Measurements from ENCODE around the gene PCDH10. TPM values are rescaled to one million over a fixed set of nuclear protein-coding genes. Genes with fewer than 3 reads are reported as not detected.

PCDH10 gene
- total RNA-seq: not detected

GRCh38 chr4:133148690-133149363 lies at the start of gene PCDH10:
PCDH10 (plus strand) TSS chr4:133149294; CDS start chr4:133150141, 847 bp downstream.
- H3K4me1 Mint-ChIP-seq (ENCODE audit: low read depth): peaks cover 28% of the 10 kb centered on the region
- H3K36me3 Mint-ChIP-seq (ENCODE audit: insufficient read depth in 2 of 2): peaks cover 5 to 10% of the 10 kb centered on the region in 2 donors
- H3K27me3 Mint-ChIP-seq (ENCODE audit: low read depth): peaks cover 73% of the 10 kb centered on the region
- no peaks in the 10 kb centered on the region for H3K9me3 Mint-ChIP-seq
- peak; percentile 56 to 70 for DNase-seq
- H3K4me3 Mint-ChIP-seq: peak within 1 kb of the TSS; percentile 85 to 86
- peak; percentile 88 to 91 for ATAC-seq (replicated peaks in 1 of 2)
- peak within 1 kb of the TSS; percentile 16 for H3K27ac Mint-ChIP-seq

- Mint-ChIP-seq H3K27ac (no peak overlapping the region), H3K27me3 (ENCODE audit: low read depth) (no peaks in the 10 kb centered on the region), H3K9me3 (peaks cover 1 to 14% of the 10 kb centered on the region in 2 donors), H3K4me3 (no peak overlapping the region), H3K4me1 (ENCODE audit: low read depth) (no peaks in the 10 kb centered on the region), H3K36me3 (ENCODE audit: insufficient read depth in 2 of 2) (no peaks in the 10 kb centered on the region)
- ATAC-seq (replicated peaks in 1 of 2): no peak
- no peak for DNase-seq
Observed at GRCh38 chr4:133102043-133102442, 47.1 kb upstream of the PCDH10 start.

GRCh38 chr4:133102612-133103409 lies 46.3 kb upstream of the PCDH10 start:
- H3K4me1 Mint-ChIP-seq (ENCODE audit: low read depth): no peaks in the 10 kb centered on the region
- peaks cover 1 to 14% of the 10 kb centered on the region in 2 donors for H3K9me3 Mint-ChIP-seq
- ATAC-seq (replicated peaks in 1 of 2) (no peak), DNase-seq (no peak)
- no peaks in the 10 kb centered on the region for H3K36me3 Mint-ChIP-seq (ENCODE audit: insufficient read depth in 2 of 2)
- H3K27me3 Mint-ChIP-seq (ENCODE audit: low read depth): no peaks in the 10 kb centered on the region
- H3K27ac Mint-ChIP-seq: no peak overlapping the region
- H3K4me3 Mint-ChIP-seq: no peak overlapping the region

- ATAC-seq (replicated peaks in 1 of 2) (no peak), DNase-seq (no peak)
- Mint-ChIP-seq H3K27ac (no peak overlapping the region), H3K27me3 (ENCODE audit: low read depth) (no peaks in the 10 kb centered on the region), H3K4me1 (ENCODE audit: low read depth) (no peaks in the 10 kb centered on the region), H3K36me3 (ENCODE audit: insufficient read depth in 2 of 2) (no peaks in the 10 kb centered on the region), H3K4me3 (no peak overlapping the region), H3K9me3 (peaks cover 0 to 2% of the 10 kb centered on the region in 2 donors)
Observed at GRCh38 chr4:133112641-133113040, 36.5 kb upstream of the PCDH10 start.

- DNase-seq (no peak), ATAC-seq (replicated peaks in 1 of 2) (no peak)
- H3K9me3 Mint-ChIP-seq: peaks cover 4 to 5% of the 10 kb centered on the region in 2 donors
- no peak overlapping the region for H3K27ac Mint-ChIP-seq
- H3K4me3 Mint-ChIP-seq: no peak overlapping the region
- H3K4me1 Mint-ChIP-seq (ENCODE audit: low read depth): no peaks in the 10 kb centered on the region
- no peaks in the 10 kb centered on the region for H3K27me3 Mint-ChIP-seq (ENCODE audit: low read depth)
- H3K36me3 Mint-ChIP-seq (ENCODE audit: insufficient read depth in 2 of 2): no peaks in the 10 kb centered on the region
Observed at GRCh38 chr4:133124746-133125145, 24.3 kb upstream of the PCDH10 start.

GRCh38 chr4:133127500-133127899 lies 21.6 kb upstream of the PCDH10 start:
- H3K27me3 Mint-ChIP-seq (ENCODE audit: low read depth): no peaks in the 10 kb centered on the region
- H3K27ac Mint-ChIP-seq: no peak overlapping the region
- H3K4me3 Mint-ChIP-seq: no peak overlapping the region
- DNase-seq: no peak
- H3K36me3 Mint-ChIP-seq (ENCODE audit: insufficient read depth in 2 of 2): no peaks in the 10 kb centered on the region
- peaks cover 2 to 5% of the 10 kb centered on the region in 2 donors for H3K9me3 Mint-ChIP-seq
- H3K4me1 Mint-ChIP-seq (ENCODE audit: low read depth): no peaks in the 10 kb centered on the region
- no peak for ATAC-seq (replicated peaks in 1 of 2)

GRCh38 chr4:133129237-133129636 lies 19.9 kb upstream of the PCDH10 start:
- ATAC-seq (replicated peaks in 1 of 2) (no peak), DNase-seq (no peak)
- no peak overlapping the region for H3K27ac Mint-ChIP-seq
- H3K9me3 Mint-ChIP-seq: peaks cover 2 to 5% of the 10 kb centered on the region in 2 donors
- no peaks in the 10 kb centered on the region for H3K27me3 Mint-ChIP-seq (ENCODE audit: low read depth)
- H3K36me3 Mint-ChIP-seq (ENCODE audit: insufficient read depth in 2 of 2): no peaks in the 10 kb centered on the region
- no peaks in the 10 kb centered on the region for H3K4me1 Mint-ChIP-seq (ENCODE audit: low read depth)
- no peak overlapping the region for H3K4me3 Mint-ChIP-seq

GRCh38 chr4:133130171-133130570 lies 18.9 kb upstream of the PCDH10 start:
- DNase-seq: no peak
- no peak for ATAC-seq (replicated peaks in 1 of 2)
- no peak overlapping the region for H3K4me3 Mint-ChIP-seq

GRCh38 chr4:133131829-133132460 lies 17.1 kb upstream of the PCDH10 start:
- Mint-ChIP-seq H3K4me3 (no peak overlapping the region), H3K27me3 (ENCODE audit: low read depth) (no peaks in the 10 kb centered on the region), H3K9me3 (peaks cover 0 to 2% of the 10 kb centered on the region in 2 donors), H3K36me3 (ENCODE audit: insufficient read depth in 2 of 2) (no peaks in the 10 kb centered on the region), H3K4me1 (ENCODE audit: low read depth) (no peaks in the 10 kb centered on the region), H3K27ac (no peak overlapping the region)
- DNase-seq (no peak), ATAC-seq (replicated peaks in 1 of 2) (no peak)

More at GRCh38 chr4:133130171-133130570, 18.9 kb upstream of the PCDH10 start:
- Mint-ChIP-seq H3K27ac (no peak overlapping the region), H3K27me3 (ENCODE audit: low read depth) (no peaks in the 10 kb centered on the region), H3K4me1 (ENCODE audit: low read depth) (no peaks in the 10 kb centered on the region), H3K36me3 (ENCODE audit: insufficient read depth in 2 of 2) (no peaks in the 10 kb centered on the region), H3K9me3 (peaks cover 2 to 5% of the 10 kb centered on the region in 2 donors)

- ATAC-seq (replicated peaks in 1 of 2) (no peak), DNase-seq (no peak)
- peaks cover 0 to 2% of the 10 kb centered on the region in 2 donors for H3K9me3 Mint-ChIP-seq
- H3K27ac Mint-ChIP-seq: no peak overlapping the region
- no peaks in the 10 kb centered on the region for H3K36me3 Mint-ChIP-seq (ENCODE audit: insufficient read depth in 2 of 2)
- no peaks in the 10 kb centered on the region for H3K4me1 Mint-ChIP-seq (ENCODE audit: low read depth)
- no peak overlapping the region for H3K4me3 Mint-ChIP-seq
- H3K27me3 Mint-ChIP-seq (ENCODE audit: low read depth): no peaks in the 10 kb centered on the region
Observed at GRCh38 chr4:133136833-133137232, 12.3 kb upstream of the PCDH10 start.

GRCh38 chr4:133137571-133137970 lies 11.5 kb upstream of the PCDH10 start:
- Mint-ChIP-seq H3K36me3 (ENCODE audit: insufficient read depth in 2 of 2) (no peaks in the 10 kb centered on the region), H3K27me3 (ENCODE audit: low read depth) (no peaks in the 10 kb centered on the region), H3K4me1 (ENCODE audit: low read depth) (no peaks in the 10 kb centered on the region), H3K9me3 (peaks cover 0 to 2% of the 10 kb centered on the region in 2 donors), H3K4me3 (no peak overlapping the region), H3K27ac (no peak overlapping the region)
- no peak for ATAC-seq (replicated peaks in 1 of 2)
- DNase-seq: no peak

- Mint-ChIP-seq H3K9me3 (no peaks in the 10 kb centered on the region), H3K4me3 (no peak overlapping the region), H3K27ac (no peak overlapping the region), H3K27me3 (ENCODE audit: low read depth) (peaks cover 30% of the 10 kb centered on the region), H3K4me1 (ENCODE audit: low read depth) (peaks cover 13% of the 10 kb centered on the region), H3K36me3 (ENCODE audit: insufficient read depth in 2 of 2) (no peaks in the 10 kb centered on the region)
- no peak for ATAC-seq (replicated peaks in 1 of 2)
- DNase-seq: no peak
Observed at GRCh38 chr4:133143775-133144430, 5.2 kb upstream of the PCDH10 start.

GRCh38 chr4:133145241-133145640 lies 3.9 kb upstream of the PCDH10 start:
- H3K4me3 Mint-ChIP-seq: no peak overlapping the region
- H3K27ac Mint-ChIP-seq: no peak overlapping the region
- ATAC-seq (replicated peaks in 1 of 2) (no peak), DNase-seq (no peak)
- H3K9me3 Mint-ChIP-seq: no peaks in the 10 kb centered on the region
- peaks cover 2 to 5% of the 10 kb centered on the region in 2 donors for H3K36me3 Mint-ChIP-seq (ENCODE audit: insufficient read depth in 2 of 2)
- H3K27me3 Mint-ChIP-seq (ENCODE audit: low read depth): peaks cover 43% of the 10 kb centered on the region
- peaks cover 19% of the 10 kb centered on the region for H3K4me1 Mint-ChIP-seq (ENCODE audit: low read depth)
